Lower leg skin (tissue), 3 donors: Measurements from ENCODE around the gene DOP1A.

Source experiments
- POLR2A ChIP-seq, 2 donors: fragments of 450-650 bp; IDR thresholded peaks; one replicate each; pipeline ENCODE4 v1.6.1; 2016 to 2017; ENCODE audit warnings: antibody characterized with exemption in 2 of 2, mild to moderate bottlenecking in 1 of 2, moderate library complexity in 1 of 2
- TF ChIP-seq, protein P1 (sequence below), 3 donors: fragments of 450-650 bp; IDR thresholded peaks; one replicate each; pipeline ENCODE4 v1.5.1; 2016; ENCODE audit warnings: antibody characterized with exemption in 3 of 3, mild to moderate bottlenecking in 3 of 3, moderate library complexity in 2 of 3

DNA sequence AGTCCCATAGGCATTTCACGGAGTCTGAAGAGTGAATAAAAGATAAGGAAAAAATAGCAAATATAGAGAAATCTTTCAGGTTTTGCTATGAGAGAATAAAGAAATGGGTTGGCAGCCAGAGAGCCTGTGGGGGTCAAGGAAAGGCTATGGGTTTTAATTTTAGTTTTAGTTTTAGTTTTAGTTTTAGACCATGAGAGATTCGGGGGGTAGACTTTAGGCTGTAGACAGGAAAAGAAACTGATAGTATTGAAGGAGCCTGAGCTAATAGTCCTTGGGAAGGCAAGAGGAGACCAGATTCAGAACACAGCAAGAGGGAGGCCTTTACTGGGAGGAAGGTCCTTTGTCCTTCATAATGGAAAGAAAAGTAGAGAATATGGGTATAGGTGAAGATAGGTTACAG is 19.3 kb downstream of the DOP1A start:
- TF ChIP-seq, protein P1, sequence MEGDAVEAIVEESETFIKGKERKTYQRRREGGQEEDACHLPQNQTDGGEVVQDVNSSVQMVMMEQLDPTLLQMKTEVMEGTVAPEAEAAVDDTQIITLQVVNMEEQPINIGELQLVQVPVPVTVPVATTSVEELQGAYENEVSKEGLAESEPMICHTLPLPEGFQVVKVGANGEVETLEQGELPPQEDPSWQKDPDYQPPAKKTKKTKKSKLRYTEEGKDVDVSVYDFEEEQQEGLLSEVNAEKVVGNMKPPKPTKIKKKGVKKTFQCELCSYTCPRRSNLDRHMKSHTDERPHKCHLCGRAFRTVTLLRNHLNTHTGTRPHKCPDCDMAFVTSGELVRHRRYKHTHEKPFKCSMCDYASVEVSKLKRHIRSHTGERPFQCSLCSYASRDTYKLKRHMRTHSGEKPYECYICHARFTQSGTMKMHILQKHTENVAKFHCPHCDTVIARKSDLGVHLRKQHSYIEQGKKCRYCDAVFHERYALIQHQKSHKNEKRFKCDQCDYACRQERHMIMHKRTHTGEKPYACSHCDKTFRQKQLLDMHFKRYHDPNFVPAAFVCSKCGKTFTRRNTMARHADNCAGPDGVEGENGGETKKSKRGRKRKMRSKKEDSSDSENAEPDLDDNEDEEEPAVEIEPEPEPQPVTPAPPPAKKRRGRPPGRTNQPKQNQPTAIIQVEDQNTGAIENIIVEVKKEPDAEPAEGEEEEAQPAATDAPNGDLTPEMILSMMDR (IDR thresholded peaks at IDR 0.05), result no peak
- no peak for TF ChIP-seq POLR2A (IDR thresholded peaks at IDR 0.05)
